Naive B cell (primary cell): ENCODE measurements around the gene GTPBP1. TPM values are rescaled to one million over a fixed set of nuclear protein-coding genes. Genes with fewer than 3 reads are reported as not detected.

Source experiments
- ATAC-seq, 2 donors: fragments of 150-1000 bp; cut with Tn5 transposase; 2 replicates each; pipeline ENCODE4 v1.10.0; 2021; ENCODE audit warnings: low read depth in 2 of 2, mild to moderate bottlenecking in 2 of 2, moderate library complexity in 2 of 2
- DNase-seq: peaks from one replicate; pipeline ENCODE4 v3.0.0; 2022
- H3K27ac Mint-ChIP-seq, 6 donors: one replicate each; pipeline ENCODE4 v1.8.0; 2020 to 2022; ENCODE audit warnings: mild to moderate bottlenecking in 6 of 6, mixed read lengths in 6 of 6, moderate library complexity in 5 of 6, inconsistent platforms in 2 of 6
- H3K27me3 Mint-ChIP-seq, 3 donors: one replicate each; pipeline ENCODE4 v1.8.0; 2021 to 2022; ENCODE audit warnings: mixed read lengths in 3 of 3, mild to moderate bottlenecking in 1 of 3
- H3K36me3 Mint-ChIP-seq, 2 donors: one replicate each; pipeline ENCODE4 v1.8.0; 2020 to 2022; ENCODE audit warnings: mixed read lengths in 2 of 2, inconsistent platforms in 1 of 2, mild to moderate bottlenecking in 1 of 2
- H3K4me1 Mint-ChIP-seq, 3 donors: one replicate each; pipeline ENCODE4 v1.8.0; 2020 to 2022; ENCODE audit warnings: mixed read lengths in 3 of 3, inconsistent platforms in 1 of 3, mild to moderate bottlenecking in 1 of 3, moderate library complexity in 1 of 3
- H3K4me3 Mint-ChIP-seq, 8 donors: one replicate each; pipeline ENCODE4 v1.8.0; 2020 to 2022; ENCODE audit warnings: mild to moderate bottlenecking in 8 of 8, mixed read lengths in 8 of 8, moderate library complexity in 8 of 8, inconsistent platforms in 2 of 8
- H3K9me3 Mint-ChIP-seq, 7 donors: one replicate each; pipeline ENCODE4 v1.8.0; 2020 to 2022; ENCODE audit warnings: mixed read lengths in 7 of 7, mild to moderate bottlenecking in 5 of 7, inconsistent platforms in 2 of 7, moderate library complexity in 1 of 7
- polyA plus RNA-seq, 6 donors: library from polyadenylated mRNA; unstranded; fragments of 300-500 nt; fragmentation: Illumina TruSeq; gene quantifications; one replicate each; pipeline ENCODE4 v1.2.3, GENCODE V29; 2021; ENCODE audit warnings: low read depth in 6 of 6

Gene GTPBP1
- polyA plus RNA-seq, 6 donors from 2014 or later = 21.2 to 41.2 (median 33.3) TPM

DNA sequence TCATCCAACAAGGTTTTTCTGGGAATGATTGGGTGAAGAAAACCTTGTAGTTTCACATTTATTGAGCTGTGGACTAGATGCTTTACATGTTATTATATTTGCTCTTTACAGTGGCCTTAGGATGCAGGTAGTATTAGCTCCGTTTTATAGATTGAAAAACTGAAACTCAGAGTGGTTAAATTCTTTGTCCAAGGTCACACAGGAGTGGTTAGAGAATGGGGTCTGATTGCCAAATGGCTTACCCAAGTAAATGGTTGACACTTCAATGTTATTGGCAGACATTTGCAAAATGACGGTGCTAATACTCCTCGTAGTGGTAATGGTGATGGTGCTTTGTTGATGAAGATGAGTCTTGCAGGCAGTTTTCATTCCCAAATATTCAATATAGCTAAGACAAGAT, 2.2 kb downstream of the GTPBP1 start:
- peaks cover 8 to 11% of the 10 kb centered on the region in 2 donors for H3K36me3 Mint-ChIP-seq
- H3K4me1 Mint-ChIP-seq = peaks cover 65 to 73% (median 71%) of the 10 kb centered on the region in 3 donors
- H3K27me3 Mint-ChIP-seq = no peaks in the 10 kb centered on the region
- no peak for DNase-seq
- peak overlapping the region; percentile 19 to 95 (median 90) for H3K4me3 Mint-ChIP-seq
- ATAC-seq = no peak
- H3K27ac Mint-ChIP-seq = peak overlapping the region in 5 of 6 donors; percentile 86 to 96 (median 94)
- H3K9me3 Mint-ChIP-seq = no peaks in the 10 kb centered on the region

DNA sequence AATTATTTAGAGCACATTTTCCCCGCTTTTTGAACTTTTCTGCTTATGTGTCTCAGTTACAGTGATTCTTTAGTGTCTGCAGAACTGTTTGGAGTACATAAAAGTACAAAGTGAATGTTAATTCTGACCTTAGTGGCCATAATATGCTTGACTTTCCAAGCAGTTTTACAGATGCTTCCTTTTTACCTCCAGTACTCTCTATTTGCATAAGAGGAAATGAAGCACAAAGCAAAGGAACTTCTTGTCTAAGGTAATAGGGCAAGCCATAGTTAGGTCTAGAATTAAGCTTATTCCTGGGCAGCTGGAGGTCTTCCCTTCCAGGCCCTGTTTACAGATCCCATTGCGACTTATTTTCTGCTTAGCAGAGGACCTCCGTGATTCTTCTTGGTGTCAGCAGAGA, 3.6 kb downstream of the GTPBP1 start:
- Mint-ChIP-seq H3K27me3 (no peaks in the 10 kb centered on the region), H3K27ac (peak overlapping the region in 5 of 6 donors; percentile 91 to 95 (median 94)), H3K36me3 (peaks cover 8 to 18% of the 10 kb centered on the region in 2 donors), H3K9me3 (no peaks in the 10 kb centered on the region), H3K4me3 (peak overlapping the region; percentile 62 to 95 (median 76)), H3K4me1 (peaks cover 76 to 82% (median 80%) of the 10 kb centered on the region in 3 donors)
- DNase-seq (peak; percentile 59), ATAC-seq (peak; percentile 6 to 14)

DNA sequence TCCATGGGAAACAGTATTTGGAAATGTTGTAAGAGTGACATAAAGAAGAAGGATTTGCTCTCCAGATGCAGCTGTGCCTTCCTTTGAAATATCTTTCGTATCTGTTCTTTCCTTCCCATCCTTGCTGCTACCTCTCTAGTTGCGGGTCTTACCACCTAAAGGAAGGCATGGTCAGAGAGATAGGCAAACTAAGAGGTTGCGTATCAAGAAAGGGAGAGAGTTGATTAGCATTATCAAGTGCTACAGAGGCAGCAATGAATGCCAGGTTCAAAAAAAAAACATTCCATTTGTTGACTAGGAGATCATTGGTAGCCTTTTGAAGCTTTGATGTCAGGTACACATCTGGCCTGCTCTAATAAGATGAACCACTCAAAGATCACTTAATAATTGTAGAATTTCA, 4.6 kb downstream of the GTPBP1 start:
- Mint-ChIP-seq H3K36me3 (peaks cover 8 to 18% of the 10 kb centered on the region in 2 donors), H3K27me3 (no peaks in the 10 kb centered on the region), H3K9me3 (no peaks in the 10 kb centered on the region), H3K4me3 (no peak overlapping the region), H3K27ac (peak overlapping the region in 5 of 6 donors; percentile 68 to 95 (median 88)), H3K4me1 (peaks cover 80 to 86% (median 84%) of the 10 kb centered on the region in 3 donors)
- ATAC-seq (no peak), DNase-seq (no peak)

DNA sequence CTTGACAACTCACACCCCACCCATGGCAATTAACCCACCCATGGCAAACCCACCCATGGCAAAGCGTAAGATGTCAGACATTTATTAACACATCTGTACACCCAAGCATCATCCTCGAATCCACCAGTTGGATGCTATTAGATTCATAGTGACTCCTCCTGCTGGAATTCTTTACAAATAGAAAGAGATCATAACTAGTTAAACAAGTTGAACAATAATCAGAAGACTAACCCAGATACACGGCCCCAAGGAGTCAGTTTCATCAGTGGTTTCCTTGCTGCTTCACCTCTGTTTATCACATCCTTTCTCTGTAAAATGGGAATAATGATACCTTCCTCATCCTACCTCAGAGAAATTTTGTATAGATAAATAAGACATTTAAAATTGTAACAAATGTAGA, 5.1 kb downstream of the GTPBP1 start:
- ATAC-seq (no peak), DNase-seq (no peak)
- Mint-ChIP-seq H3K36me3 (peaks cover 8 to 18% of the 10 kb centered on the region in 2 donors), H3K4me1 (peaks cover 81 to 89% (median 86%) of the 10 kb centered on the region in 3 donors), H3K27ac (peak overlapping the region; percentile 47 to 95 (median 82)), H3K27me3 (no peaks in the 10 kb centered on the region), H3K9me3 (no peaks in the 10 kb centered on the region), H3K4me3 (peak overlapping the region in 1 of 8 donors; percentile 2)

DNA sequence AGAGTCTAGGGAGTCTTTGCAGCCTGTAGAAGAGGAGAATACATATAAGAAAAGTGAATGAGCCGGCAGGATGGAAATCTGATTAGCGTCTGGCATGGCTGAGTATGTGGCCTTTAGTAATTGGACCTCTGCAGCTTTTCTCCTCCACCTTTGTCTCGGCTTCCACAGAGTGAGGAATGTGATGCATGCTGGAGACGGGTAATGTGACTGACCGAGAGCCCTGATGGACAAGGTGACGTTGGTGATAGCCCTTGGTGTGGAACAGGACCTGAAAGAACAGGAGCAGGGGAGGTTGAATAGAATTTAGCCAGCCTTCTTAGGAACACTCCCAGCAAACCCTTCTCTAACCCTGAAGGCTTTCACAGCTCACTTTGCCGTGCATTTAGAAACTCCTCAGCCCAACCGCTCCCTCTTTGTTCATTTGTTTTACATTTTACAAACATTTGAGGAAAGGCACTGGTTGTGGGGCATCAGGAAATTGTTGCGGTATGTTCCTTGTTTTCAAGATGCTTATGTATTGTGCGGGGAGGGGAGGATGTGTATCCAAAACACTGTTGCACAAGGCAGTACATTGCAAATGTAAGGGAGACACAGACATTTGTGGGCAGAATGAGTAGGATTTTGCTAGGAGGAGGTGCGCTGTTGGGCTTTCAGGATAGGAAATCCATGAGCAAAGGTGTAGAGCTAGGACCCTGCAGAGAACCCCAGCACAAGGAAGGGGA, 6.9 kb downstream of the GTPBP1 start:
- H3K27me3 Mint-ChIP-seq = no peaks in the 10 kb centered on the region
- DNase-seq (no peak), ATAC-seq (no peak)
- H3K27ac Mint-ChIP-seq = peak overlapping the region in 3 of 6 donors; percentile 12 to 77 (median 70)
- no peaks in the 10 kb centered on the region for H3K9me3 Mint-ChIP-seq
- peak overlapping the region in 3 of 8 donors; percentile 7 to 23 (median 21) for H3K4me3 Mint-ChIP-seq
- H3K4me1 Mint-ChIP-seq = peaks cover 76 to 80% (median 76%) of the 10 kb centered on the region in 3 donors
- peaks cover 8 to 31% of the 10 kb centered on the region in 2 donors for H3K36me3 Mint-ChIP-seq

DNA sequence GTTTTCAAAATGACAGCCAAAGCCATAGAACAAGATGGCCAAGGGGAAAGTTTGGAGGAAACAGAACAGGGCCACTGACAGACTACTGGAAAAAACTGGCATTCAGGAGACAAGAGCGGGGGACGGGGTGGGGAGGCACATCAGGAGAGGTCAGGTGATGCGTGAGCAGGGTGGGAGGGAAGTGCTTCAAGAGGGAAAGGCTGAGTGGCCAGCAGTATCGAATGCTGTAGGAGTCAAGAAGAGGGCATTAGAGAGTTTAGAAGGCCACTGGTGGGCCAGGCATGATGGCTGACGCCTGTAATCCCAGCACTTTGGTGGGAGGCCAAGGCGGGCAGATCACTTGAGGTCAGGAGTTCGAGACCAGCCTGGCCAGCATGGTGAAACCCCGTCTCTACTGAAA, 8.2 kb downstream of the GTPBP1 start:
- no peaks in the 10 kb centered on the region for H3K9me3 Mint-ChIP-seq
- H3K4me1 Mint-ChIP-seq = peaks cover 63 to 67% (median 63%) of the 10 kb centered on the region in 3 donors
- DNase-seq (no peak), ATAC-seq (no peak)
- H3K36me3 Mint-ChIP-seq = peaks cover 8 to 31% of the 10 kb centered on the region in 2 donors
- peak overlapping the region in 4 of 6 donors; percentile 29 to 70 (median 44) for H3K27ac Mint-ChIP-seq
- no peaks in the 10 kb centered on the region for H3K27me3 Mint-ChIP-seq
- peak overlapping the region in 1 of 8 donors; percentile 45 for H3K4me3 Mint-ChIP-seq

DNA sequence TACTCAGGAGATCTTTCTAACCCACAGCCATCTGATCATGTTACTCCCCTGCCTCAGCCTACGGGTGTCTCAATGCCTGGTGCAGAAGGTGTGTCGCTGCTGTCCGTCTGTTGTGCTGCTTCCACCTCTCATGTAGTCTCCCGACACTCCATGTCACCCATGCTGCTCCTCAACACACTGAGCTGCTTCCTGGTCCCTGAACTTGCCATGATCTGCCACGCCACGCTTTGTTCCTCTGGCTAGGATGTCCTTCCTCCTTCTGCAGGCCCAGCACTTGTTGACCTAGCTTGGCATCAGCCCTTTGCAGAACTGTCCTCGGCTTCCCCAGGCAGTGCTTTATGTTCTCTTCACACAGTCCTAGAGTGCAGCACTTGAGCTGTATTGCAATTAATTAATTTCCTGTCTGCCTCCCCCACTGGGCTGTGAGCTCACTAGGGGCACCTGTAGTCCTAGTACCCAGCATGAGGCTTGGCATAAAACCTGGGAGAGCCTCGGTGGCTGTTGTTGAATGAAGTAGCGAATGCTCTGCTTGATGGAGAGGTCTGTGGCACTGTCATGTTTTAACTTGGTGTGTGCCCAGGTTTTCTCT, 9.5 kb downstream of the GTPBP1 start:
- Mint-ChIP-seq H3K4me3 (peak overlapping the region in 3 of 8 donors; percentile 17 to 50 (median 19)), H3K27me3 (no peaks in the 10 kb centered on the region), H3K9me3 (no peaks in the 10 kb centered on the region), H3K4me1 (peaks cover 49 to 55% (median 50%) of the 10 kb centered on the region in 3 donors), H3K27ac (peak overlapping the region in 3 of 6 donors; percentile 24 to 58 (median 25)), H3K36me3 (peaks cover 8 to 31% of the 10 kb centered on the region in 2 donors)
- ATAC-seq = no peak
- no peak for DNase-seq

DNA sequence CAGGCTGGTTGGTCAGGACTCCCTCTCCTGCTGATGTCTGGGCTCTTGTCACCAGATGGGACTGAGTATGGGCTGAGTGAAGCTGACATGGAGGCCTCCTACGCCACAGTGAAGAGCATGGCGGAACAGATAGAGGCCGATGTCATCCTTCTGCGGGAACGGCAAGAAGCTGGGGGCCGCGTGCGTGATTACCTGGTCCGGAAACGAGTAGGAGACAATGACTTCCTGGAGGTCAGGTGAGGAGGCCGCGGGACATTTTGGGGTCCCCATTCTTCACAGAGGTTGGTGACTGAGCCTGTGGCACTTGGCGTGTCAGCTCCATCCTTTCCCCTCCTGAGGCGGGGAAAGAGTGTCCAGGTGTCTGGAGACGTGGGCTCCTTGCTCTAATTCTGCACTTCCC, 10.1 kb downstream of the GTPBP1 start:
- no peaks in the 10 kb centered on the region for H3K27me3 Mint-ChIP-seq
- no peaks in the 10 kb centered on the region for H3K9me3 Mint-ChIP-seq
- peak overlapping the region in 2 of 6 donors; percentile 24 to 57 for H3K27ac Mint-ChIP-seq
- ATAC-seq = no peak
- H3K4me3 Mint-ChIP-seq = no peak overlapping the region
- peaks cover 5 to 27% of the 10 kb centered on the region in 2 donors for H3K36me3 Mint-ChIP-seq
- DNase-seq = no peak
- peaks cover 44 to 51% (median 44%) of the 10 kb centered on the region in 3 donors for H3K4me1 Mint-ChIP-seq

DNA sequence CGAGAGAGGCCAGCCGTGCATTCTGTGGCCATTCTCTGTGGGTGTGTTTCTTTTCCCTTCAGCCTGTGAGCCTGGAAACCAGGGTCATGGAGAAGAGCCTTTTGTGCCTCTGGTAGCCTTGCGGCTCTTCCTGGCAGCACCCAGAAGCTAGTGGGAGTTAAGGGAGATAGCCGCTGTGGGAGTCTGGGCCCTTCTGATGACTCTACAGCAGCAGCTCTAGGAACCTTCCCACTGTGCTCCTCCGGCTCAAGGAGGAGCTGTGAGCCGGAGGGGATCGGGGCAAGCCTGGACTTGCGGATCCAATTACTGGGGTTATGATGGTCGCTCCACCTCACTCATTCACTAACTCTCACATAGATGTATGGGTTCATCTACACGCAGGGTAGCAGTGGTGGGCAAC, 10.5 kb downstream of the GTPBP1 start:
- Mint-ChIP-seq H3K4me1 (peaks cover 39 to 47% (median 40%) of the 10 kb centered on the region in 3 donors), H3K36me3 (peaks cover 1 to 24% of the 10 kb centered on the region in 2 donors), H3K9me3 (no peaks in the 10 kb centered on the region), H3K27me3 (no peaks in the 10 kb centered on the region), H3K27ac (peak overlapping the region in 3 of 6 donors; percentile 47 to 81 (median 78)), H3K4me3 (no peak overlapping the region)
- ATAC-seq (no peak), DNase-seq (no peak)

DNA sequence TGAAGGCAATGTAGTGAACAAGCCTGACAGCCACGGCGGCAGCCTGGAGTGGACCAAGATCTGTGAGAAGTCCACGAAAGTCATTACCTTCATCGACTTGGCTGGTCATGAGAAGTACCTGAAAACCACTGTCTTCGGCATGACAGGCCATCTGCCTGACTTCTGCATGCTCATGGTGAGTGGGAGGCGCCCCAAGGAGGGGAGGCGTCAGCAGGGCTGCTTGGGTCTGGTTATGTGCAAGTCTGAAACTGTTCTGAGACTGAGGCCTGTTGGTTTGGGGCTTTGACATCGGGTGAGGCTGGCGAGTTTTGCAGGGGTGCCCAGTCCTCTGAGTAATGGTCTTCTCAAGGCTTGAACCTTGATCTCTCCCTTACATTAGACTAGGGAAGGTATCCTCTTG, 11.1 kb downstream of the GTPBP1 start:
- DNase-seq = no peak
- Mint-ChIP-seq H3K27ac (peak overlapping the region in 5 of 6 donors; percentile 1 to 81 (median 47)), H3K4me1 (peaks cover 38 to 49% (median 39%) of the 10 kb centered on the region in 3 donors), H3K9me3 (no peaks in the 10 kb centered on the region), H3K4me3 (no peak overlapping the region), H3K36me3 (peaks cover 0 to 29% of the 10 kb centered on the region in 2 donors), H3K27me3 (no peaks in the 10 kb centered on the region)
- ATAC-seq = no peak

DNA sequence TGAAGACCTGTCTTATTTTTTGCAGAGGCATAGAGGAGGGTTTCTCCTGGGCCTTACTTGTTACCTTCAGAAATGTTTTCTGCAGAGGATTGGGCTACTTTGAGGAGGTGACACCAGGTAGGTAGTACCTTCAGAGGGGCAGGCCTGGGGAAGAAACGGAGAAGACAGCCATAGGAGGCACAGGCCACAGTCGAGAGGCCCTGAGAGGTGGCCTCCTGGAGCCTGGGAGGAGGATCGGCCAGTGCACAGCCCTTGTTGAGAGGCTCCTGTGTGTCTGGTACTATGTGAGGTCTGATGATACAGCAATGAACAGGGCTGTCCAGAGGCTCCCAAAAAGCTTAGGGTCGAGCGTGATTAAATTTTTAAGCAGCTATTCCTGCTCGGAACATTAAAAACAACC, 11.5 kb downstream of the GTPBP1 start:
- ATAC-seq (no peak), DNase-seq (no peak)
- H3K4me3 Mint-ChIP-seq = no peak overlapping the region
- no peaks in the 10 kb centered on the region for H3K9me3 Mint-ChIP-seq
- H3K4me1 Mint-ChIP-seq = peaks cover 34 to 45% (median 35%) of the 10 kb centered on the region in 3 donors
- peak overlapping the region in 4 of 6 donors; percentile 1 to 81 (median 46) for H3K27ac Mint-ChIP-seq
- H3K27me3 Mint-ChIP-seq = no peaks in the 10 kb centered on the region
- H3K36me3 Mint-ChIP-seq = peaks cover 4 to 30% of the 10 kb centered on the region in 2 donors

DNA sequence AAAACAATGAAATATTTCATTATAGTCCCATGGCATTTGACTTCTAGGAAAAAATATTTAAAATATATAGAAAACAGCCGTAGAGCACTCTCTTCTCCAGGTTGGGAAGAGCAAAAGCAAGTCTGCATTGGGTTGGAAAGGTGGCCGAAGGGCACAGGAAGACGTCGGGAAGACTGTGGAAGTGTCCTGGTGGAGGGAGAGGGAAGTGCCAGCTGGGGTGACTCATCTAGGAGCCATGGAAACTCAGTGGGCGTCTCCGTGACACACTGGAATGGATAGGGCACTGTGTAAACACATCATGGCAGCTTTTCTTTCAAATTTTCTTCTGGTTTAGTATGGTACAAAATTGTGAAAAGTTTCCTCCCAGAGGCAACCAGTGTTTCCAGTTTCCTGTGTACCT, 12.7 kb downstream of the GTPBP1 start:
- Mint-ChIP-seq H3K27ac (peak overlapping the region in 3 of 6 donors; percentile 8 to 83 (median 64)), H3K36me3 (peaks cover 4 to 23% of the 10 kb centered on the region in 2 donors), H3K27me3 (no peaks in the 10 kb centered on the region), H3K4me3 (peak overlapping the region in 1 of 8 donors; percentile 12), H3K9me3 (no peaks in the 10 kb centered on the region), H3K4me1 (peaks cover 22 to 34% (median 23%) of the 10 kb centered on the region in 3 donors)
- ATAC-seq = no peak
- no peak for DNase-seq

DNA sequence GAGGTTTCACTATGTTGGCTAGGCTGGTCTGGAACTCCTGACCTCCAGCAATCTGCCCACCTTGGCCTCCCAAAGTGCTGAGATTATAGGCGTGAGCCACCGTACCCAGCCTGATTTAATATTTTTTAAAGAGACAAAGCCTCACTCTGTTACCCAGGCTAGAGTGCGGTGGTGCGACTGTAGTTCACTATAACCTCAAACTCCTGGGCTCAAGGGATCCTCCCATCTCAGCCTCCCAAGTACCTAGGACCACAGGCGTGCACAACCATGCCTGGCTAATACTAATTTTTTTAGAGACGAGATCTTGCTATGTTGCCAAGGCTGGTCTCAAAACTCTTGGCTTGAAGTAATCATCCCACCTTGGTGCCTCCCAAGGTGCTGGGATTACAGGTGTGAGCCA, 13.5 kb downstream of the GTPBP1 start:
- ATAC-seq = no peak
- Mint-ChIP-seq H3K27ac (no peak overlapping the region), H3K36me3 (peaks cover 4 to 23% of the 10 kb centered on the region in 2 donors)

More for the DNA sequence above, 13.5 kb downstream of the GTPBP1 start:
- H3K9me3 Mint-ChIP-seq = no peaks in the 10 kb centered on the region
- DNase-seq = no peak
- H3K27me3 Mint-ChIP-seq = no peaks in the 10 kb centered on the region
- peaks cover 15 to 28% (median 18%) of the 10 kb centered on the region in 3 donors for H3K4me1 Mint-ChIP-seq
- H3K4me3 Mint-ChIP-seq = no peak overlapping the region
